MCF 10A (cell line): ENCODE data around the gene MYO18B. TPM values are rescaled to one million over a fixed set of nuclear protein-coding genes. Genes with fewer than 3 reads are reported as not detected.
A peak's percentile ranks its signal among the peaks of the same experiment; 100 is the strongest.

ENCODE experiments used
- BruUV-seq: library from RNA; stranded (reverse); fragments of 400-500 nt; replicated peaks from 2 replicates; lab custom pipeline; 2021; lab: Mats Ljungman, UMichigan
- CTCF ChIA-PET: fragments of 300-600 bp; sonication (Branson Sonifier 250); formaldehyde crosslinking; extraction: SDS; loops from one replicate; lab custom pipeline; 2021; ENCODE audit warnings: antibody characterized with exemption, inconsistent platforms; lab: Yijun Ruan, JAX
- POLR2A ChIA-PET: fragments of 300-600, 350-650 bp; sonication (Branson Sonifier 250); formaldehyde crosslinking; extraction: SDS; loops from one replicate; lab custom pipeline; 2020; ENCODE audit warnings: antibody characterized with exemption, inconsistent platforms; lab: Yijun Ruan, JAX
- DNase-seq: peaks from one replicate; pipeline ENCODE4 v3.0.0-alpha.2; 2018; ENCODE audit not compliant: unreplicated experiment
- H3K27ac Mint-ChIP-seq: one replicate; pipeline ENCODE4 v1.8.0; 2022; ENCODE audit warnings: mild to moderate bottlenecking, low read depth, mixed read lengths; ENCODE audit not compliant: unreplicated experiment
- H3K27me3 Mint-ChIP-seq: one replicate; pipeline ENCODE4 v1.8.0; 2022; ENCODE audit warnings: mixed read lengths; ENCODE audit not compliant: insufficient read depth, unreplicated experiment
- H3K36me3 Mint-ChIP-seq: one replicate; pipeline ENCODE4 v1.8.0; 2022; ENCODE audit warnings: mild to moderate bottlenecking, moderate library complexity, mixed read lengths; ENCODE audit not compliant: insufficient read depth, unreplicated experiment
- H3K4me1 Mint-ChIP-seq: one replicate; pipeline ENCODE4 v1.8.0; 2022; ENCODE audit warnings: mixed read lengths; ENCODE audit not compliant: insufficient read depth, unreplicated experiment
- H3K4me3 Mint-ChIP-seq: one replicate; pipeline ENCODE4 v1.8.0; 2022; ENCODE audit warnings: mild to moderate bottlenecking, moderate library complexity, mixed read lengths; ENCODE audit not compliant: unreplicated experiment
- H3K9me3 Mint-ChIP-seq: one replicate; pipeline ENCODE4 v1.8.0; 2022; ENCODE audit warnings: mixed read lengths; ENCODE audit not compliant: unreplicated experiment
- intact Hi-C: fragments of 100-400 bp; cut with micrococcal nuclease; formaldehyde crosslinking; loops from 2 replicates; pipeline ENCODE4 v1.14.1; 2022
- total RNA-seq: library from RNA; stranded (reverse); gene quantifications from 2 replicates; pipeline ENCODE4 v1.2.3, GENCODE V29; 2022
- TF ChIP-seq, protein P1 (sequence below): fragments of 200-600 bp; IDR thresholded peaks from one replicate; pipeline ENCODE4 v1.8.0; 2022; ENCODE audit warnings: antibody characterized with exemption, mild to moderate bottlenecking; ENCODE audit not compliant: unreplicated experiment

Gene MYO18B
- total RNA-seq, 1 experiment from 2014 or later: 0.07 TPM

DNA sequence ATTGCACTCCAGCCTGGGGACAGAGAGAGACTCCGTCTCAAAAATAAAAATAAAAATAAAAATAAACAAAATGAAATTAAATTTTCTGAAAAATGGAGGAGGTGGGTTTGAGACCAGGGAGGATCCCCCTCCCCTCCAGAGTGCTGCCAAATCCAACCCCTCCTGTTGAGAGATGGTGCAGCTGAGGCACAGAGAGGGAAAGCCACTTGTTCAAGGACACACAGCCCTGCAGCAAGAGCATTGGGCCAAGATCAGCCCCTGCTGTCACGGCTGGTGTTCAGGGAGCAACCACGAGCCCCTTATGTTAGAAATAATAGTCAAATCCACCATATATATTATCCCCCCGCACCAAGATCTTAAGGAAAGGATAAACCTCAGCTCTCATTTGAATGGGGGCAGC is 2.7 kb downstream of the MYO18B start:
- peaks cover 6% of the 10 kb centered on the region for H3K36me3 Mint-ChIP-seq
- POLR2A ChIA-PET: interaction anchor here (0.7 to 1.6 kb wide), 2 partner anchors 15 to 32 kb away, joined by 3 read pairs; no protein-coding TSS in a partner anchor
- peaks cover 32% of the 10 kb centered on the region for H3K4me1 Mint-ChIP-seq
- no peaks in the 10 kb centered on the region for H3K9me3 Mint-ChIP-seq
- H3K27ac Mint-ChIP-seq: no peak overlapping the region
- CTCF ChIA-PET: interaction anchor here (1.0 to 2.5 kb wide), 4 partner anchors 10 to 29 kb away, joined by 3 to 11 read pairs (median 4); no protein-coding TSS in a partner anchor
- BruUV-seq: no TSS peak
- DNase-seq: no peak
- TF ChIP-seq, protein P1, sequence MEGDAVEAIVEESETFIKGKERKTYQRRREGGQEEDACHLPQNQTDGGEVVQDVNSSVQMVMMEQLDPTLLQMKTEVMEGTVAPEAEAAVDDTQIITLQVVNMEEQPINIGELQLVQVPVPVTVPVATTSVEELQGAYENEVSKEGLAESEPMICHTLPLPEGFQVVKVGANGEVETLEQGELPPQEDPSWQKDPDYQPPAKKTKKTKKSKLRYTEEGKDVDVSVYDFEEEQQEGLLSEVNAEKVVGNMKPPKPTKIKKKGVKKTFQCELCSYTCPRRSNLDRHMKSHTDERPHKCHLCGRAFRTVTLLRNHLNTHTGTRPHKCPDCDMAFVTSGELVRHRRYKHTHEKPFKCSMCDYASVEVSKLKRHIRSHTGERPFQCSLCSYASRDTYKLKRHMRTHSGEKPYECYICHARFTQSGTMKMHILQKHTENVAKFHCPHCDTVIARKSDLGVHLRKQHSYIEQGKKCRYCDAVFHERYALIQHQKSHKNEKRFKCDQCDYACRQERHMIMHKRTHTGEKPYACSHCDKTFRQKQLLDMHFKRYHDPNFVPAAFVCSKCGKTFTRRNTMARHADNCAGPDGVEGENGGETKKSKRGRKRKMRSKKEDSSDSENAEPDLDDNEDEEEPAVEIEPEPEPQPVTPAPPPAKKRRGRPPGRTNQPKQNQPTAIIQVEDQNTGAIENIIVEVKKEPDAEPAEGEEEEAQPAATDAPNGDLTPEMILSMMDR: no peak
- H3K27me3 Mint-ChIP-seq: no peaks in the 10 kb centered on the region
- H3K4me3 Mint-ChIP-seq: no peak overlapping the region
- intact Hi-C loops: no loop called here

DNA sequence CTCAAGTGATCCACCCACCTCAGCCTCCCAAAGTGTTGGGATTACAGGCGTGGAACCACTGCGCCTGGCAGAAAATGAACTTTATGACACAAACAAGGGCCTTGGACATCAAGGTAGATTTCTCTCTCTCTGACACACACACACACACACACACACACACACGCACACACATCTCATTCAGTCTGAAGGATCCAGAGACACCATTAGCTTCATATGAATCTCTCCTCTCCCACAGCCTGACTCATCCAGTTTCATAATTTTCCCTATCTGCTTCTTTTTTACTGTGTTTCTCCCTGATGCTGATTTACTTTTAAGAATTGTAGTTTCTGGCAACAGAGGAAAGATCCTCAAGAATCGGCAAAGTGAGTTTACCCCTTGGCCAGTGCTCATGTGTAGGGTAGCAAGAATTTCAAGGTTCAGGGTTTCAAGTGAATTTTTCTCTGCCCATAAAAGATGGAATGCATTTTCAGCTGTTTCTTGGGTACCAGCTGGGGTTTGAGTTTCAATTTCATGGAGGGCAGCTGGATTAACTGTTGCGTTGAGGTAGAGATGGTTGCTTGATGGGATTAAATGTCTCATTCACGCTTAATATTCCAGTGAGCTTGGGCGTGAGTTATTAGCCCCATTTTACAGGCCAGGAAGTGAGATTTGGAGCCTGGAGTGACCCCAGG is 3.5 kb downstream of the MYO18B start:
- peaks cover 32% of the 10 kb centered on the region for H3K4me1 Mint-ChIP-seq
- H3K36me3 Mint-ChIP-seq: peaks cover 6% of the 10 kb centered on the region
- H3K4me3 Mint-ChIP-seq: no peak overlapping the region
- no TSS peak for BruUV-seq
- DNase-seq: peak; percentile 27
- intact Hi-C loops: loop anchor here (2.0 kb wide), 1 partner anchor 15 kb away; no protein-coding TSS in a partner anchor
- ChIA-PET CTCF (interaction anchor here (0.7 to 2.5 kb wide), 5 partner anchors 11 to 98 kb away, joined by 3 to 11 read pairs (median 3); no protein-coding TSS in a partner anchor), POLR2A (interaction anchor here (0.7 to 1.0 kb wide), 2 partner anchors 18 to 33 kb away, joined by 3 read pairs; no protein-coding TSS in a partner anchor)
- no peaks in the 10 kb centered on the region for H3K9me3 Mint-ChIP-seq
- H3K27ac Mint-ChIP-seq: peak overlapping the region; percentile 76
- TF ChIP-seq, protein P1: no peak
- H3K27me3 Mint-ChIP-seq: no peaks in the 10 kb centered on the region

DNA sequence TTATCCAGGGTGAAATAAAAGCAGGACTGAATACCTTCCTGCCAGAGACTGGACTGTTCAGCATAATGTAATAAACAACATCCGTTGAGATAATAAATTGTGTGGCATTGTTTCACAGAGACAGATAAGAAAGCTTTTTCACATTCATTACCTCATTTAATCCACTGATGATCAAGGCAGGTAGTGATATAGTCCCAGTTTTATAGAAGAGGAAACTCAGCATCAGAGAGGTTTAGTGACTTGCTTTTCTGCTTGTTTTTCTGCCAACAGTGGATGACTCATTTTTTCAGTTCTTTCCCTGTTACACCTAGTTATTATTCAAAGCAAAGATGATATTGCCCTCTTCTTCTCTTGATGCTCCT is 4.0 kb downstream of the MYO18B start:
- POLR2A ChIA-PET: interaction anchor here (0.5 to 1.0 kb wide), 2 partner anchors 18 to 564 kb away, joined by 3 read pairs; no protein-coding TSS in a partner anchor

More for the DNA sequence above, 4.0 kb downstream of the MYO18B start:
- DNase-seq: peak; percentile 53
- H3K4me1 Mint-ChIP-seq: peaks cover 36% of the 10 kb centered on the region
- no peak overlapping the region for H3K4me3 Mint-ChIP-seq
- no peaks in the 10 kb centered on the region for H3K27me3 Mint-ChIP-seq
- TF ChIP-seq, protein P1: no peak
- peak overlapping the region; percentile 76 for H3K27ac Mint-ChIP-seq
- H3K9me3 Mint-ChIP-seq: no peaks in the 10 kb centered on the region
- intact Hi-C loops: loop anchor here (2.0 kb wide), 1 partner anchor 15 kb away; no protein-coding TSS in a partner anchor
- BruUV-seq: no TSS peak
- H3K36me3 Mint-ChIP-seq: peaks cover 6% of the 10 kb centered on the region
- CTCF ChIA-PET: interaction anchor here (0.6 to 1.4 kb wide), 4 partner anchors 13 to 263 kb away, joined by 3 to 5 read pairs (median 3); no protein-coding TSS in a partner anchor
